Left ventricle myocardium superior (tissue), 1 donor: Measurements from ENCODE around the gene ACYP2. TPM values are rescaled to one million over a fixed set of nuclear protein-coding genes. Genes with fewer than 3 reads are reported as not detected.

Experiments
- ATAC-seq: fragments of 200-7000 bp; cut with Tn5 transposase; one replicate; pipeline ENCODE4 v1.9.1; 2020; ENCODE audit warnings: mild to moderate bottlenecking, moderate library complexity
- DNase-seq: peaks from one replicate; pipeline ENCODE4 v3.0.0-alpha.2; 2020
- intact Hi-C: fragments of 100-400 bp; cut with micrococcal nuclease; formaldehyde crosslinking; loops from one replicate; pipeline ENCODE4 v1.11.0; 2022
- total RNA-seq: library from RNA; stranded (reverse); fragmentation: NEBNext Ultra II Directional; extraction: Animal tissue kit (Norgen Biotek cat#: 25700); gene quantifications from one replicate; pipeline ENCODE4 v1.2.1, GENCODE V29; 2021
- donor health status: DM: no; HTN: yes; CAD: no; lungs with severe emphysema.

Gene ACYP2
- total RNA-seq, 1 donor from 2014 or later = 60.3 TPM

DNA sequence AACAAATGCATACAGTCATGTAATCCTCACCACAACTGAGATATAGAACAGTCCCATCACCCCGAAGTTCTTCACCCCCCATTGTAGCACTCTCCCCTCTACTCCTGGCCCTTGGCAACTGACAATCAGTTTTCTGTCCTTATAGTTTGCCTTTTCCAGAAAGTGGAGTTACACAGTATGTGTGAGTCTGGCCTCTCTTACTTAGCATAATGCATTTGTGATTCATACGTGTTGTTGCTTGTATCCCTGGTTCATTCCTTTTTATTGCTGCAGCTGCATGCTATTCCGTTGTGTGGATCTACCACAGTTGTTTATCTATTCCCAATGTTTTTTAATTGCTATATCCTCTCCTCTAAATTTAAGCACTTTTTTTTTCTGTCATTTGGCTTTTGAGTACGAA is 17.6 kb downstream of the ACYP2 start:
- DNase-seq (no peak), ATAC-seq (no peak)
- intact Hi-C loops = no loop called here

GRCh38 chr2:54139210-54139609 is 23.8 kb downstream of the ACYP2 start:
- DNase-seq (no peak), ATAC-seq (no peak)
- intact Hi-C loops = no loop called here

DNA sequence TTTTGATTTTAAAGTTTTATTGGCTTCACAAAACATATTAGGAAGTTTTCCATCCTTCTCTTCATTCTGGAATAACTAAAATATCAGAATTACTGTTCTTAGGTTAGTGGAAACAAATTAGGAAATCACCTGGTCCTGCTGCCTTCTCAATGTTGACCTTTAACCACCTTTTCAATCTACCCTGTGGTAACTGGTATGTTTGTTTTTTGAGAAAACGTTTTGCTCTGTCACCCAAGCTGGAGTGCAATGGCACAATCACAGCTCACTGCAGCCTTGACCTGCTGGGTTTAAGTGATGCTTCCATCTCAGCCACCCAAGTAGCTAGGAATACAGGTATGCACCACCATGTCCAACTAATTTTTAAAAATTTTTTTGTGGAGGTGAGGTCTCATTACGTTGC is 28.4 kb downstream of the ACYP2 start:
- intact Hi-C loops = no loop called here
- no peak for DNase-seq
- ATAC-seq = no peak

DNA sequence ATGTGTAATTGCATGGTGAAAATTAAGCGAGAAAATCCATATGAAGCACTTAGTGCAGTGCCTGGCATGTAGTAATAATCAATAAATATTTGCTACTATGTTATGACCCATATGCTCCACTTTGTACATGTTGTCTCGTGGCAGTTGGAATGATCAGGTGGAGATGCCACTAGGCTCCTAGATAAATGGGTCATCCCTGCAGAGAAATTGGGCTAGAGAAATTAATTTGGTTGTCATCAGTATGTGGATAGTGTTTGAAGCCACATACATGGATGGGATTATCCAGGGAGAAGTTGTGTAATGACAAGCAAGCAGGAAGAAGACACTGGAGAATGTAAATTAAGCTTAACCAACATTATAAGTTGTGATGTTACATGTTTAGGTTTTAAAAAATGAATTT is 33.0 kb downstream of the ACYP2 start:
- no peak for ATAC-seq
- DNase-seq = no peak
- intact Hi-C loops = no loop called here

DNA sequence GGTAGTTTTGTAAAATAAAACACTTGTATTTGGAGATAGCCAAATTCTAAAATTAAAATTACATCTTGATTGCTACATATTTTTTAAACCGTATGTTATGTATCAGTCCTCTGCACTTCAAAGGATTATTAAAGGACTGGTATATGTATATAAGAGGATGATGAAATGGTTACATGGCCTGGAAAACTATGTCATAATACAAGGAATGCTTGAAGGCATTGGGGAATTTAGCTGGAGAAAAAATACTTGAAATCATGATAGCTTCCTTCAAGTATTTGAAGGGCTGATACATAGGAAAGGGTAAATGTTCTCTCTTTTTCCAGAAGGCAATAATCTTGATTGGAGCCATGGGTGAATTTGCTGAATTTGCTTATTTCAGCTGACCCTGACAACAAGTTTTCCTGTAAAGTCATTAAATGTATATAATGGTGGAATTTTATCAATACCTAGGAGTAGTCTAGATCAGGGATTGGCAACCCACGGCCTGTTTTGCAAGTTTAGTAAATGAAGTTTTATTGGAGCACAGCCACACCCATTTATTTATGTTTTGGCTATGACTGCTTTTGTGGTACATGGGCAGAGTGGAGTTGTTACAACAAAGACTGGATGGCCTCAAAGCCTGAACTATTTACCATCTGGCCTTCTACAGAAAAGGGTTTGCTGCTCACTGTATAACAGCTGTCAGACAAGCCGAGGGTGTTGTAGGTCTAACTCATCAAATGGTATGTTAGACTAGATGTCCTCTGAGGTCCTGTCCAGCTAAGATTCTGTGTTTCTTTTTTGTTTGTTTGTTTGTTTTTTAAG is 34.4 kb downstream of the ACYP2 start:
- no peak for ATAC-seq
- no peak for DNase-seq
- intact Hi-C loops = no loop called here

DNA sequence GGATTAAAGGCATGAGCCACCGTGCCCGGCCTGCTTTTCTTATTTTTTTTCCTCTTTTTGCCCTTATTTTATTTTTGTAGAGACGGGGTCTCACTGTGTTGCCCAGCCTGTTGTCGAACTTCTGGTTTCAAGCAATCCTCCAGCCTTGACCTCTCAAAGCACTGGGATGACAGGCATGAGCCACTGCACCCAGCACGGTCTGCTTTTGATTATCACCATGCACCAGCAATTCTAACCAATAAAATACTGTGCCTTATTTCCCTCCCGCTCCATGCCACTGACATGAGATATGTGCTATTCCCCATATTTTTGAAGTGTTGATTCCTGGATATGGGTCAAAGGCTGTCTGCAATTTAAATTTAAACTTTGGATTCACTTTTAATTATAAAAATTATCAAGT is 42.9 kb downstream of the ACYP2 start:
- intact Hi-C loops = no loop called here
- ATAC-seq (no peak), DNase-seq (no peak)

DNA sequence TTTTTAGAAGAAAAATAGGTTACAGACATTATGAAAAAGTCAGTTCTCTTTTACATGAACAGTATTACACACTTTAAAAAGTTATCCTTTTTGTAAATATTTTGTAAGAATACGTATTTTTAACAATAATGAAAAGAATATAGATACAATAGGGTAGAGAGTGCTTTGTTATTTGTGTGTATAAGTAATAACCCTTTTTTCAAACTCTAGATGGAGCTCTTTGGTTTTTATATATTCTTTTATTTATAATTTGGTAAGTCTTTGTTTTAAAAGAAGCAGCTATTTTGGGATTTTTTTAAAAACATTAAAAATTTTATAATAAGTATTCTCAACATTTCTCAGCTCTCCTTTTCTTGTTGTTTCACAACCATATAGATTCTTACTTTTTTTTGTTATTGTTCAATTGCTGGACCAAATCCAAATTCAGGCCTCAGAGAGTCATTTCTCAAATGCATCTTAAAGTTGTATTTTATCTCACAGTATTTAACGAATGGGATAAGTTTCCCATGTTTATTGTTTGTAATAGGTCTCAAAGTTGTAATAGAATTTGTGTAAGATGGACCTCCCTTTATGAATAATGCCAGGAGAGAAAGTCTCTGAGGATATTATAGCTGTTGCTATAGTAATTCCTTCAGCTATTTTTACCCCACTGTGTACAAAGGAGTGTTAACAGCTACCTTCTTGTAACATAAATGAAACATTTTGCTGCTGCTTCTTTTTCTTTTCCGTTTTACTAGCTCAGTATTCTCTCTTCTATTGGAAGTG is 46.4 kb downstream of the ACYP2 start:
- DNase-seq (no peak), ATAC-seq (no peak)
- intact Hi-C loops = no loop called here

GRCh38 chr2:54164106-54164505 is 48.7 kb downstream of the ACYP2 start:
- intact Hi-C loops = no loop called here
- ATAC-seq (no peak), DNase-seq (no peak)

DNA sequence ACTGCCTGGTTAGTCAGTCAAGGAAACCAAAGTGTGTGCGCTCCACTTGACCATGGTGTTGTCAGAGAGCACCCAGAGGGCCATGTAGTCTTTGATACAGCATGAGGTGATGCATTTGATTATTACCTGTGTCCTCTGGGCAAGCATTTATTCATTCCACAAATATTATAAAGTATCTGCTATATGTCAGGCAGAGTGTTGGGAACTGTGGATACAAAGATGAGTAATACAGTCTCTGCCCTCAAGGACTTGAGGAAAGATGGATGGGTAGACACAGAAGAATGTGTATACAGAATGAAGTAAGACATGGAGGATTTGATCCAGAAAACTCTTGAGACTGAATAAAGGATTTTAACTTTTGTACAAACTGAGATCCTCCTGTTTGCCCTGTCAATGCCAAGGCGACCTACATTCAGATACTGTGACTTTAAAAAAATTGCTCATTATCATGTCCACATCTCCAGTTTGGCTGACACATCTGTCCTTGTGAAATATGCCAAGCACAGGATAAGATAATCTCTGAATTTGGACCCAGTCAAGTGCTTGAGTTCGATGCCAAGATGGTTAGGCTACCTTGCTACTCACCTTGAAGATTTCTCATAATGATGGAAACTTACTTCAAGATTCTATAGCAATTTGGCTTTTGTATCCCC is 50.8 kb downstream of the ACYP2 start:
- no peak for DNase-seq
- ATAC-seq = no peak
- intact Hi-C loops = no loop called here

GRCh38 chr2:54176577-54176976 is 61.2 kb downstream of the ACYP2 start:
- intact Hi-C loops = loop anchor here (10.0 kb wide), 2 partner anchors 528 to 668 kb away; no protein-coding TSS in a partner anchor
- ATAC-seq (peak; percentile 83), DNase-seq (peak; percentile 62)

DNA sequence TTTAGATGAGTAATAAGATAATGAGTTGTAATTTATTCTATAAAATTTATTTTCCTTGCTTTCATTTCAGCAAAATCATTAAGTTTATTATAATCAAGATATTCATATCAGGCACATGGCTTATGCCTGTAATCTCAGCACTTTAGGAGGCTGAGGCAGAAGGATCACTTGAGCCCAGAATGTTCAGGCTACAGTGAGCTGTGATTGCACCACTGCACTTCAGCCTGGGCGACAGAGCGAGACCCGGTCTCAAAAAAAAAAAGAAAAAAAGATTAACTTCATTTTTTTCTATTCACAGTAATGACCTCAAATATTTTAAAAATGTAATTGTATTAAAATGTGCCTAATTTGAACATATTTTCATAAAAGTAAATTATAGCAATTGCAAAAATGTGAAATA is 67.9 kb downstream of the ACYP2 start:
- DNase-seq (no peak), ATAC-seq (no peak)
- intact Hi-C loops = no loop called here

DNA sequence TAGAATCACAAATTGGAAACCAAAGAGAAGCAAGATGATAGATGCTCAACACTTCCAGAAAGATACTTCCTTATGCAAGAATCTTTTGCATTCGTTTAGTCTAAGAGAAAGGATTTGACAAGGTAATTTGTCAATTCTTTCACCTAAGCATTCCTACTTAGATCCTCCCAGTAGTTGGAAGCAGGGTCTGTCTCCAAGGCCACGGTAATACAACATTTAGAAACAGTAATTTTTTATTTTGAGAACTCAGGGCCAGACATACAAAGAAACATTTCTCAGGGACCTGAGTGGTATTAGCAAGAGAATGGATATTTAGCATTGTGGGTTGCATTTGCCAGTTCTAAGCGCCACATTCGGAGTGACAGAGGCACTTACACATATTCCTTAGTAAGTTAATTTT is 68.6 kb downstream of the ACYP2 start:
- DNase-seq (no peak), ATAC-seq (no peak)
- intact Hi-C loops = no loop called here

GRCh38 chr2:54185105-54185504 is 69.7 kb downstream of the ACYP2 start:
- intact Hi-C loops = no loop called here

GRCh38 chr2:54187331-54187730 is 71.9 kb downstream of the ACYP2 start:
- DNase-seq (no peak), ATAC-seq (no peak)
- intact Hi-C loops = no loop called here

More at GRCh38 chr2:54185105-54185504, 69.7 kb downstream of the ACYP2 start:
- DNase-seq = no peak
- no peak for ATAC-seq

DNA sequence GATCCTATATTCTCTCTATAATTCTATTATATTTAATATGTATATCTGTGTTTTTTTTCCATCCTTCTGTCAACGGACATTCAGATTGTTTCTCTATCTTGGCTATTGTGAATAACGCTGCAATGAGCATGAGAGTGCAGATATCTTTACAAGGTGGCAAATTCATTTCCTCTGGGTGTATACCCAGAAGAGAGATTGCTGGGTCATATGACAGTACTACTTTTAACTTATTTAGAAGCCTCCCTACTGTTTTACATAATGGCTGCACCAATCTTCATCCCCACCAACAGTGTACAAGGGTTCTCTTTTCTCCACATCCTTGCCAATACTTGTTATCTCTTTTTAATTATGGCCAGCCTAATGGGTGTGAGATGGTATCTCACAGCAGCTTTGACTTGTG is 74.1 kb downstream of the ACYP2 start:
- ATAC-seq (peak; percentile 60), DNase-seq (no peak)
- intact Hi-C loops = no loop called here

DNA sequence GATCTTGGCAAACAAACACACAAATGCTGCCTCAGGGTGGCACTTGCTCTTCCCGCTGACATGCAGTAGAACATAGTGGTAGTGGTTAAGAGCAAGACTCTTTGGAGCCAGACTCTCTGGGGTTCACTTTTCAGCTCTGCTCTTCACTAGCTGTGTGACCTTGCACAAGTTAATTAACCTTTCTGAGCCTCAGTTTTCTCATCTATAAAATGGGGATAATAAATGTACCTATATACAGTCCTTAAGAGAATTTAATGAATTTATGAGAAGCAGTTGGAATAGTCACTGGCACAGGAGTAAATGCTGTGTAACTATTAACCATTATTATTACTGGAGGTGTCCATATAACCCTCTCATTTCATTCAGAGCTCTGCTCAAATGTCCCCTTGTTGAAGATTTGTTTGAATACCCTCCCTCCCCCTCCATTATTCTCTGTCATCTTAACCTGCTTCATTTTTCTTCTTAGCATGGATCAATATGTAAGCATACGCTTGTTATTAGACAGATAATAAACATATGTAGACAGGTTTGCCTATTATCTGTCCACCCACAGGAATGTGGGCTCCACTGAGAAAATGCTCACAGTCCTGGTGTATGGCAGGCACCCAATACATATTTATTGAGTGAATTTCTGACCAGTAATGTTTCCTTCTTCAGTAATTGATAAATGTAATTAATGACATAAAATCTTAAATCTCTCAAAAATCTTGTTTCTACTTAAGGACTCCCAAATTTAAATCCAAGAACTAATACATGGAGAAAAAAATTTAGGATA is 76.1 kb downstream of the ACYP2 start:
- intact Hi-C loops = no loop called here
- ATAC-seq (no peak), DNase-seq (no peak)

- DNase-seq (no peak), ATAC-seq (no peak)
- intact Hi-C loops = no loop called here
These were observed 79.6 kb downstream of the ACYP2 start for GRCh38 chr2:54194761-54195750.

GRCh38 chr2:54196646-54197045 is 81.2 kb downstream of the ACYP2 start:
- intact Hi-C loops = no loop called here
- DNase-seq (no peak), ATAC-seq (no peak)
